ENCODE results near the gene CRCP. TPM values are rescaled to one million over a fixed set of nuclear protein-coding genes. Genes with fewer than 3 reads are reported as not detected.
"Not testable (repeated sequence)": the region's sequence is repeated elsewhere in the genome, so short reads cannot be mapped to it uniquely, and the experiment has no call there.

Gene CRCP
- total RNA-seq, 1 donor, result 36.1 TPM

GRCh38 chr7:66095010-66095409 is 19.6 kb upstream of the CRCP start:
- H3K4me3 ChIP-seq (ENCODE audit: low read depth, low read length), result no peak overlapping the region
- TF ChIP-seq, protein P1, sequence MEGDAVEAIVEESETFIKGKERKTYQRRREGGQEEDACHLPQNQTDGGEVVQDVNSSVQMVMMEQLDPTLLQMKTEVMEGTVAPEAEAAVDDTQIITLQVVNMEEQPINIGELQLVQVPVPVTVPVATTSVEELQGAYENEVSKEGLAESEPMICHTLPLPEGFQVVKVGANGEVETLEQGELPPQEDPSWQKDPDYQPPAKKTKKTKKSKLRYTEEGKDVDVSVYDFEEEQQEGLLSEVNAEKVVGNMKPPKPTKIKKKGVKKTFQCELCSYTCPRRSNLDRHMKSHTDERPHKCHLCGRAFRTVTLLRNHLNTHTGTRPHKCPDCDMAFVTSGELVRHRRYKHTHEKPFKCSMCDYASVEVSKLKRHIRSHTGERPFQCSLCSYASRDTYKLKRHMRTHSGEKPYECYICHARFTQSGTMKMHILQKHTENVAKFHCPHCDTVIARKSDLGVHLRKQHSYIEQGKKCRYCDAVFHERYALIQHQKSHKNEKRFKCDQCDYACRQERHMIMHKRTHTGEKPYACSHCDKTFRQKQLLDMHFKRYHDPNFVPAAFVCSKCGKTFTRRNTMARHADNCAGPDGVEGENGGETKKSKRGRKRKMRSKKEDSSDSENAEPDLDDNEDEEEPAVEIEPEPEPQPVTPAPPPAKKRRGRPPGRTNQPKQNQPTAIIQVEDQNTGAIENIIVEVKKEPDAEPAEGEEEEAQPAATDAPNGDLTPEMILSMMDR (IDR thresholded peaks at IDR 0.05; ENCODE audit: insufficient read depth, low read length), result no peak
- no peak for DNase-seq (ENCODE audit: low read depth)

- H3K4me3 ChIP-seq (ENCODE audit: low read depth, low read length), result no peak overlapping the region
- TF ChIP-seq, protein P1 (IDR thresholded peaks at IDR 0.05; ENCODE audit: insufficient read depth, low read length), result no peak
- peak; percentile 51 for DNase-seq (ENCODE audit: low read depth)
Measured at GRCh38 chr7:66099232-66099550, 15.5 kb upstream of the CRCP start.

GRCh38 chr7:66099551-66100407 is 14.9 kb upstream of the CRCP start:
- DNase-seq (ENCODE audit: low read depth), result peak; percentile 90
- TF ChIP-seq, protein P1 (IDR thresholded peaks at IDR 0.05; ENCODE audit: insufficient read depth, low read length), result no peak

GRCh38 chr7:66100408-66101050 is 14.1 kb upstream of the CRCP start:
- peak overlapping the region; percentile 57 for H3K4me3 ChIP-seq (ENCODE audit: low read depth, low read length)
- TF ChIP-seq, protein P1 (IDR thresholded peaks at IDR 0.05; ENCODE audit: insufficient read depth, low read length), result no peak
- DNase-seq (ENCODE audit: low read depth), result no peak

More at GRCh38 chr7:66099551-66100407, 14.9 kb upstream of the CRCP start:
- H3K4me3 ChIP-seq (ENCODE audit: low read depth, low read length), result peak overlapping the region; percentile 57

- not testable (repeated sequence) for DNase-seq (ENCODE audit: low read depth); H3K4me3 ChIP-seq (ENCODE audit: low read depth, low read length)
Measured at GRCh38 chr7:66102168-66102567, 12.5 kb upstream of the CRCP start.

DNA sequence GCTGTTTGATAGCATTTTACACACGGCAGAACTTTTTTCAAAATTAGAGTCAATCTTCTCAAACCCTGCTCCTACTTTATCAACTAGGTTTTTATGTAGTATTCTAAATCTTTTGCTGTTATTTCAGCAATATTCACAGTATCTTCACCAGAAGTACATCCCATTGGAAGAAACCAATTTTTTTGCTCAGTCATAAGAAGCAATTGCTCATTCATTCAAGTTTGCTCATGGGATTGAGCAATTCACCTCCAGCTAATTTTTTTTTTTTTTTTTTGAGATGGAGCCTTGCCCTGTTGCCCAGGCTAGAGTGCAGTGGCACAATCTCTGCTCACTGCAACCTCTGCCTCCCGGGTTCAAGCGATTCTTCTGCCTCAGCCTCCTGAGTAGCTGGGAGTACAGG is 10.7 kb upstream of the CRCP start:
- not testable (repeated sequence) for H3K4me3 ChIP-seq (ENCODE audit: low read depth, low read length)
- DNase-seq (ENCODE audit: low read depth), result peak; percentile 56

- TF ChIP-seq, protein P1 (IDR thresholded peaks at IDR 0.05; ENCODE audit: insufficient read depth, low read length), result no peak
- no peak for DNase-seq (ENCODE audit: low read depth)
Measured at GRCh38 chr7:66105263-66105748, 9.3 kb upstream of the CRCP start.

GRCh38 chr7:66108410-66108809 is 6.2 kb upstream of the CRCP start:
- not testable (repeated sequence) for DNase-seq (ENCODE audit: low read depth); H3K4me3 ChIP-seq (ENCODE audit: low read depth, low read length)

More at GRCh38 chr7:66105263-66105748, 9.3 kb upstream of the CRCP start:
- no peak overlapping the region for H3K4me3 ChIP-seq (ENCODE audit: low read depth, low read length)
